Fibroblast of skin of right quadriceps (primary cell): ENCODE measurements around the gene CFAP45.
A peak's percentile ranks its signal among the peaks of the same experiment; 100 is the strongest.
"Not testable (repeated sequence)": the region's sequence is repeated elsewhere in the genome, so short reads cannot be mapped to it uniquely, and the experiment has no call there.

ENCODE experiments used
- DNase-seq: peaks from one replicate; pipeline ENCODE4 v3.0.0-alpha.2; 2013

The CFAP45 gene

DNA sequence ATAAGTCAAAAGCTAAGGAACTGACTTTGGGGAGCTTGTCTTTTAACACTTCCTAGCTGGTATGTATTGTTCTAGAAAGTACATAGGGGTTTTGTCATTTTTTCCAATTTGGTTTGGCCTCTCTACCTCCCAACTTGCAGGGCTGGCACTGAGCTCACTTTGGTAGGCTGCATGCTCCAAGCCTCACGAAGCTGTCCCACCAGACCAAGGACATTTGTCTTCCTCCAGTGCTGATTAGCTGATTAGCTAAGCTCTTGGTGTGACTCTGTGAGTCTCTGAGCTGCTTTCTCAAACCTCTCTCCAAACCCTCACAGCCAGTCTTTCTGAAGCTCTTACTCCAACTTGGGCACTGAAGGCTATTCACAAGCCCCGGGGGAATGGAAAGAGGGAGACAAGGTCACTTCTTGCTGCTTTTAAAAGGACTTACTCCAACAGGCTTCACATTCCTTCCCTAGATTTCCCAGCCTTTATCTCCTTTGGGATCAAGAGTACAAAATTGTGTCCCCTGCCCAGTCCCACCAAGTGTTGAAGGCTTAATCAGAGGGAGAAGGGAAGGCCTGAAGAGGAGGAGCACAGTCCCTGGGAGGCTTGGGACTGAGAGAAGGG lies 893 bp upstream of the CFAP45 start:
- no peak for DNase-seq

- DNase-seq, result not testable (repeated sequence)
Measured at GRCh38 chr1:159899634-159900033, 331 bp downstream of the CFAP45 start.

DNA sequence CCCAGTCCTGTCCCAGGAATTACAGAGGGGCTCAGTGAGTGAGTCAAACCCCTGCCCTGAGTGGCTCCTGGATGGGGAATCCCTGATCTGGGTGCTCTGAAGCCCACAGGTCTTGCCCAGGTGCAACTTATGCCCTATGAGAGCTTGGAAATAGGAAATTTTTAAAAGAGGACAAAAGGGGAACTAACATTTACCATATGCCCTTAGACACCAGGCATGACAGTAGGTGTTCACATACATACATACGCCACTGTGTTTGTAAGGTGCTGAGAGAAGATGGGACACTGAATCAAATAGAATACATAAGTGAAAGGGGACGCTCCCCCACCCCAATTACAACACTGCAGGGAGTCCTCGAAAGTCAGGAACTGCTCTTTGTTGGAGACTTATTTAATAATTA lies 1.4 kb downstream of the CFAP45 start:
- no peak for DNase-seq

DNA sequence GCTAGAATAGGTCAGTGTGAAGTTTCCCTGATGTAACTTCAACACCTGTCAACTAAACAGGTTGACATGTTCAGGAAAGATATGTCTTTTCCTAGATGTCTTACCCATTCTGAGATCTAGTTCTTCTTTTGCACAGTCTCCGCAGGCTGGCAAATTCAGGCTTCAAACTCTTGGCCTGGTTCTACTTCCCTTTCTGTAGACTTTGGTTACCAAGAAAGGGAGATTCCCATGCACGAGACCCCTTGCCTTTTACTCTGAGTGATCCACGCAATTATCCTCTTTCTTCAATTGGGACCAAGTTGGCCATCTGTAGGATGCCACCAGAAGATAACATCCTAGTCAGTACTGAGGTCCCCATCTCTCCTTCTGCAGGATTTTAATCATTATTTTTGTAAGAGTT lies 2.0 kb downstream of the CFAP45 start:
- DNase-seq, result no peak

DNA sequence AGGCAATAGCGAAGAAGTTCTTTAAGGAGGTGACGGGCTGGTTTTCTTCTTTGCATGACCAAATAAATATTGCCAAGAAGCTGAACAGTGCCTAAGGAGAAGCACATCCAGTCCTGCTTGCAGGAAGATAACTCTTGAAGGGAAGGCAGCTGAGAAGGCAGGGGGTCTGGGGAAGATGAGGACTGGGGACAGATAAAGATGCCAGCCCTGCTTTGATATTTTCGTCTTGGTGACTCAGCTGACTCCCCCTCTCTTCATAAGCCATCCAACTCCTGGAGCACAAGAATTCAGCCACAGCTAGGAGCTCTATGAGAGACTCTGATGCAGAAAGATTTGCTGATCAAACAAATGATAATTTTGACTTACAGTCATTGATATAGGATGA lies 3.4 kb downstream of the CFAP45 start:
- no peak for DNase-seq

DNA sequence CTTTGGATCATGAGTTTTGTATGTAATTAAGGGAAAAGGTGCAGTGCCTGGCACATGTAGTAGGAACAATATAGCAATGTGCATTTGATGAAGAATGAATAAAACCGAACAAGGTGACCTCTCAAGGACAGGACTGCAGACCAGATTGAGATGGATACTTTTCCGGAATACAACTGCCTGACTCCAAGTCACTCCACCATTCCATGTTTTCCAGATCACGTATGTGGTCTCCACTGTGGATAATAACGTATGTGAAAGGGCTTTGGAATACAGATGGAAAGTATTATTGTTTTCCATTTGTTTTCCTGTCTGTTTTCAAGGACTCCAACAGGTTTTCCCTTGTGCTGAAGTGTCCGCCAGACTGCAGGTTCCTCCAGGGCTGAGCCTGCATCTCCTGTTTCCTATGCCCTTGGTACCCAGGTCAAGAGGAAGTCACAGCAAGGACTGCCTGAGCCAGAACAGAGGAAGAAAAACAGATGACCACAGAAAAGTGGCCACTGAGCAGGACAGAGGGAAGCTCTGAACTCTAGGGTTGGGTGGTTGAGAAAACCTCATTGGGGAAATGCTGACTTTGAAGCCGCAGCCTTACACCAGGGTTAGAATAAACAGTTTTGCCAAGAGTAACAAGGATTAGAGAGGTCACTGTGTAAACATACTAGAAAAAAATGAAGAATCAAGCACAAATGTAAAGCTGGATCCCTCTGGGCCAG lies 4.0 kb downstream of the CFAP45 start:
- peak; percentile 31 for DNase-seq

- no peak for DNase-seq
Measured at GRCh38 chr1:159895286-159895685, 4.7 kb downstream of the CFAP45 start.

GRCh38 chr1:159892944-159893343 lies 7.0 kb downstream of the CFAP45 start:
- no peak for DNase-seq

GRCh38 chr1:159891275-159892157 lies 8.4 kb downstream of the CFAP45 start:
- peak; percentile 86 for DNase-seq

GRCh38 chr1:159890390-159890789 lies 9.6 kb downstream of the CFAP45 start:
- DNase-seq, result no peak

GRCh38 chr1:159889821-159890252 lies 10.1 kb downstream of the CFAP45 start:
- DNase-seq, result peak; percentile 94

GRCh38 chr1:159889202-159889601 lies 10.8 kb downstream of the CFAP45 start:
- DNase-seq, result no peak

DNA sequence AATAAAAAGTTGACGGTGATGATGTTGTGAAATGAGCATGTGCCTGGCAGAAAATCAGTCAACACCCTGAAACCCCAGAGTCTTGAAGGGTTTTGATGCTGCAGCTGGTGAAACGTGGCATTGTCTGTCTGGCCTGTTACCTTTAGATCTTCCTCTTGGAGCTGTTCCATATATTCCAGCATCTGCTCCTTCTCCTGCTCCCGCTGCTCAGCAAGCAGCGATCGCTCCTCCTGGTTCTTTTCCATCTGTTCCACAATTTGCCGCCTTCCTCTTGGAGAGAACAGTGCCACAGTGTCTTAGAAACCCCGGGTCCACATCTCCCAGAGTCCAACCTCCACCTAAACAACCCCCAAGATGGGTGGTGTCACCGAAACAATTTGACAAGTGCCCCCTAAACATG lies 15.7 kb downstream of the CFAP45 start:
- DNase-seq, result no peak

DNA sequence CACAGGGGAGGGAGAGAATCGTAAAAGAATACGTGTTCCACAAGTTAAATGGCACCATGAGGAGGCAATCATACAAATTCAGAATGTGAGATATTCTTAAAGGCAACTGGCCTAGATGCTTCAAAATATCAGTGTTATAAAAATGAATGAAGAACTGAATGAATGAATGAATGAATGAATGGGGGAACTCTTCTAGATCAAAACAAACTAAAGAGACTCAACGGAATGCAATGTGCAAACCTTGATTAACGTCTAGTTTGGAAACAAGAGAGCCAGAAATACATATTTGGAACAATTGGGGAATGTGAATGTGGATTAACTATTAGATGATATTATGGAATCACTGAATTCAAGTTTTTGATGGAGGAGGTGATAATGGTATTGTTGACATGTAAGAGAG lies 16.8 kb downstream of the CFAP45 start:
- no peak for DNase-seq

DNA sequence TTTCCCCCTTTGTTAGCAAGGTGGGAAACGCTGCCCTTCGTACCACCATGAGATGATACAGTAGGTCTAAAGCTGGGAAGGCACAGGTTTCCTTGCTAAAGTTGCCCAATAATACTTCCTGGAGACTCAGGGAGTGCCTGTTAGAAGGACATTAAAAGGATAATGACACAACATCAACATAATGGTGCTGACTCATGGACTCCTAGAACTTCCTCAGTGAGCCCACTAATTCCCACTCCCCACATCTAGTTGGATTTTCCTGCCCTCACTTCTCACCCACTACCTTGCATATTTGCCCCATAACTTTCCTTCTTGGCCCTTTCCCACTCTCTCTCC lies 17.5 kb downstream of the CFAP45 start:
- DNase-seq, result peak; percentile 45

GRCh38 chr1:159881622-159882526 lies 18.1 kb downstream of the CFAP45 start:
- DNase-seq, result peak; percentile 98

GRCh38 chr1:159880430-159880829 lies 19.5 kb downstream of the CFAP45 start:
- DNase-seq, result no peak

DNA sequence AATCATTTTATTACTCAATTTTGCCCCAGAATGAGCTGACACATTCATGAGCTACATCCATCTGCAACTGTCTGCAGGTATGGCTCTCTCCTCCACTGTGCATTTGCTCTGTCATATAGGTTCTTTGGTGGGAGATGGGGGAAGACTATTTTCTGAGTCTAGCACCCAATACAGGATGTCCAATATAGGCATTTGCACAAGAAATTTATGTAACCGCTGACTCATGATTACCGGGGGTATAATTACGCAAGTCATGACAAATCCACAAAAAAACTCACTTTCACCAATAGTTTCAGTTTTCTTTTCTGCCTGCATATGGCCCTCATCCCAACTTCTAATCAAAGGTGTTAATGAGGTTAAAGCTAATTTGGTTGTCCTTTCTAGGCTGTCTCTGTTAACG lies 20.0 kb downstream of the CFAP45 start:
- peak; percentile 81 for DNase-seq

- no peak for DNase-seq
Measured at GRCh38 chr1:159879136-159879535, 20.8 kb downstream of the CFAP45 start.

- DNase-seq, result no peak
Measured at GRCh38 chr1:159877695-159878444, 22.1 kb downstream of the CFAP45 start.

GRCh38 chr1:159873530-159874143 lies 26.3 kb downstream of the CFAP45 start:
- no peak for DNase-seq

DNA sequence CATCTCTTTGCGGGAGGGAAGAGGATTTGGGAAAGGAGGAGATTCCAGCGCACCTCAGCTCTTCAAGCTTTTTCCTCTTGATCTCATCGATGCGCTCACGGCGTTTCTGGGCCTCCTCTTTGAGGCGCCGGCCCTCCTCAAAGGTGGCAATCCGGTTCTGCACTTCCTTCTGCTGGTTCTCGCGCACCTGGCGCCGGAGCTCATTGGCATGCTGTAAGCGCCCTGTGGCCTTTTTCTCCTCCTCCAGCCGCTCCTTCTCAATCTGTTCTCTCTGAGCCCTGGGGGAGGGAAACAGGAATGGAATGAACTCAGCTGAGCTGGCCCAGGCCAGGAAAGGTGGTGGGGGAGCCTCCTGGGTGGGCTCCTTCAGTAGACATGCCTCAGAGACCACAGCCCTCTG lies 27.1 kb downstream of the CFAP45 start:
- DNase-seq, result no peak
